H1 (cell line): ENCODE results near the gene DYNLRB1. TPM values are rescaled to one million over a fixed set of nuclear protein-coding genes. Genes with fewer than 3 reads are reported as not detected.

ENCODE experiments used
- ASH2L ChIP-seq: fragments of 200-600, 300-600 bp; sonication (generic); IDR thresholded peaks from one replicate; pipeline ENCODE4 v1.7.1; 2017; ENCODE audit warnings: low read length
- CBX8 ChIP-seq: fragments of 300-800, 300-1000 bp; sonication (generic); IDR thresholded peaks from 2 replicates; pipeline ENCODE4 v1.7.1; 2016; ENCODE audit warnings: low read depth, low read length, borderline replicate concordance
- JUND ChIP-seq: IDR thresholded peaks from 2 replicates; pipeline ENCODE4 v1.6.1; 2011; ENCODE audit warnings: mild to moderate bottlenecking, improper control_type of control experiment, low read length
- SP1 ChIP-seq: IDR thresholded peaks from 2 replicates; pipeline ENCODE4 v1.6.1; 2011; ENCODE audit warnings: low read depth, low read length
- TAF7 ChIP-seq: optimal IDR thresholded peaks from 2 replicates; pipeline ENCODE3; 2011; ENCODE audit warnings: low read depth, mild to moderate bottlenecking, inconsistent platforms, low read length, moderate library complexity, borderline replicate concordance
- polyA plus RNA-seq, 7 experiments: library from polyadenylated mRNA; depleted of rRNA in 3 of 7; stranded (reverse) in 5 of 7; unstranded in 2 of 7; fragments of >200 nt in 5 of 7; fragments of 200-250 nt in 2 of 7; gene quantifications; 1 replicate in 5 of 7; 2 replicates in 1 of 7; 4 replicates in 1 of 7; pipeline versions ENCODE4 v1.2.1 to v1.2.3, GENCODE V29; 2011 to 2013; ENCODE audit warnings: missing spikeins in 2 of 7, mixed read lengths in 2 of 7
- total RNA-seq: library from RNA; stranded (reverse); fragmentation: NEBNext Ultra II Directional; extraction: Animal tissue kit (Norgen Biotek cat#: 25700); gene quantifications from 2 replicates; pipeline ENCODE4 v1.2.1, GENCODE V29; 2021
- TF ChIP-seq, protein P1 (sequence below): IDR thresholded peaks from 2 replicates; pipeline ENCODE4 v1.6.1; 2011; ENCODE audit warnings: low read length, improper control_type of control experiment

DYNLRB1 gene
- total and polyA plus RNA-seq, 2 of the 8 experiments (the other 6 are each of a cell fraction or from before 2014, with no cell fraction given) = 109 to 214 TPM

DNA sequence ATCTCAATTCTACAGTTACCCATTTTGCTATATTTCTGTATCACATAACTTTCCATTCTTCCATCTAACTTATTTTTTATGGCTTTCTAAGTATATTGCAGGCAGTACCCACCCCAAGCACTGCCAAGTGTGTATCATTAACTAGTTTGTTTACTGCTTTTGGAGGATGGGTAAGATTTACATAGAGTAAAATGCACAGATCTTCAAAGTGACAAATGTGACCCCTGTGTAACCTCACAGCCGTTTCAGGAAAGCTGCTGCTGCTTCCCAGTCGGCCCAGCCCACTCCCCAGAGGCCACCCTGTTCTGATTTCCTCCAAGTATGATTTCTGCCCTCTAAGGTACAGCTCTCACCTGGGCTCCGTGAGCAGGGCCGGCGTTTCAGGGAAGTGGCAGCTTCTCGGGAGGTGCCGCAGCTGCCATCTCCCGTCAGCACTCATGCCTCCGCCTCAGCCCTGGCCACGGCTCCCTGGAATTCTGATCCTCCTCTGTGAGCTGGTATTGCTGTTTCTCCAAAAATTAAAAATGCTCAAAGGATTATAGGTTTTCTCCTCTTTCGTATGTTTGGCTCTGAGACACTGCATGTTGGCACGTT lies 27.3 kb downstream of the DYNLRB1 start (continued):
- TF ChIP-seq JUND (no peak), CBX8 (no peak), TAF7 (no peak), SP1 (no peak), ASH2L (no peak)
- TF ChIP-seq, protein P1, sequence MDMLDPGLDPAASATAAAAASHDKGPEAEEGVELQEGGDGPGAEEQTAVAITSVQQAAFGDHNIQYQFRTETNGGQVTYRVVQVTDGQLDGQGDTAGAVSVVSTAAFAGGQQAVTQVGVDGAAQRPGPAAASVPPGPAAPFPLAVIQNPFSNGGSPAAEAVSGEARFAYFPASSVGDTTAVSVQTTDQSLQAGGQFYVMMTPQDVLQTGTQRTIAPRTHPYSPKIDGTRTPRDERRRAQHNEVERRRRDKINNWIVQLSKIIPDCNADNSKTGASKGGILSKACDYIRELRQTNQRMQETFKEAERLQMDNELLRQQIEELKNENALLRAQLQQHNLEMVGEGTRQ = no peak
- TF ChIP-seq, all 59 proteins: peak for 0
